Panc1 (cell line): Measurements from ENCODE around the gene TLK1. TPM values are rescaled to one million over a fixed set of nuclear protein-coding genes. Genes with fewer than 3 reads are reported as not detected.

Experiments used
- ATAC-seq: fragments of 200-7000 bp; cut with Tn5 transposase; 2 replicates; pipeline ENCODE4 v1.9.1; 2020; ENCODE audit warnings: mild to moderate bottlenecking, moderate library complexity
- BruUV-seq: library from RNA; stranded (reverse); fragments of 400-500 nt; replicated peaks from 2 replicates; lab custom pipeline; 2021; lab: Mats Ljungman, UMichigan
- CTCF ChIA-PET: fragments of 300-600 bp; sonication (Branson Sonifier 250); formaldehyde crosslinking; loops from one replicate; lab custom pipeline; 2022; ENCODE audit warnings: antibody characterized with exemption; lab: Charles Lee
- POLR2A ChIA-PET: fragments of 300-600 bp; sonication (Branson Sonifier 250); formaldehyde crosslinking; loops from one replicate; lab custom pipeline; 2022; ENCODE audit warnings: antibody characterized with exemption; lab: Charles Lee
- DNase-seq: peaks from one replicate; pipeline ENCODE4 v3.0.0-alpha.2; 2010; ENCODE audit warnings: low read depth, low spot score
- H3K27ac ChIP-seq: 2 replicates; pipeline ENCODE4 v1.5.1; 2011; ENCODE audit warnings: mild to moderate bottlenecking, low read length, inconsistent platforms
- H3K27me3 ChIP-seq: fragments of 200-500 bp; sonication (Bioruptor generic); 2 replicates; pipeline ENCODE4 v1.6.0; 2014; ENCODE audit warnings: low read length, inconsistent platforms; ENCODE audit not compliant: control insufficient read depth, insufficient read depth
- H3K36me3 ChIP-seq: fragments of 200-500 bp; sonication (Bioruptor generic); 2 replicates; pipeline ENCODE4 v1.5.1; 2014; ENCODE audit warnings: inconsistent platforms, mild to moderate bottlenecking, low read length, moderate library complexity; ENCODE audit not compliant: control insufficient read depth, insufficient read depth
- H3K4me1 ChIP-seq: 2 replicates; pipeline ENCODE4 v1.5.1; 2011; ENCODE audit warnings: inconsistent platforms, mild to moderate bottlenecking, low read length, moderate library complexity; ENCODE audit not compliant: control insufficient read depth, insufficient read depth
- H3K4me3 ChIP-seq, 2 experiments: 2 replicates each; pipeline ENCODE4 v1.5.1; 2011 to 2012; ENCODE audit warnings: low read depth in 2 of 2, low read length in 2 of 2, mild to moderate bottlenecking in 2 of 2, inconsistent platforms in 1 of 2, moderate library complexity in 1 of 2
- H3K9me3 ChIP-seq: fragments of 200-500 bp; sonication (Bioruptor generic); 2 replicates; pipeline ENCODE4 v1.5.1; 2014; ENCODE audit warnings: low read depth, mild to moderate bottlenecking, inconsistent platforms, low read length, moderate library complexity; ENCODE audit not compliant: control insufficient read depth, insufficient read depth
- POLR2AphosphoS5 ChIP-seq: IDR thresholded peaks from 2 replicates; pipeline ENCODE4 v1.6.1; 2012; ENCODE audit warnings: mild to moderate bottlenecking, low read depth, low read length, moderate library complexity
- REST ChIP-seq, 2 experiments: IDR thresholded peaks; 2 replicates each; pipeline ENCODE4 v1.6.1; 2011 to 2012; ENCODE audit warnings: low read depth in 2 of 2, control low read depth in 1 of 2, low read length in 1 of 2, mild to moderate bottlenecking in 1 of 2, moderate library complexity in 1 of 2; ENCODE audit not compliant: insufficient read depth in 1 of 2
- SIN3A ChIP-seq: IDR thresholded peaks from 2 replicates; pipeline ENCODE4 v1.6.1; 2012; ENCODE audit warnings: low read depth, mild to moderate bottlenecking, low read length, moderate library complexity, borderline replicate concordance; ENCODE audit not compliant: insufficient read depth
- TCF7L2 ChIP-seq: IDR thresholded peaks from 2 replicates; pipeline ENCODE4 v1.6.1; 2011; ENCODE audit warnings: mild to moderate bottlenecking, low read depth, low read length, inconsistent platforms
- in situ Hi-C: cut with HindIII; loops from 2 replicates; pipeline ENCODE4 v1.10.0; 2016; ENCODE audit warnings: low sequenced_read_pairs, low pct_unique_long_range_greater_than_20kb
- intact Hi-C: fragments of 100-400 bp; cut with micrococcal nuclease; formaldehyde crosslinking; loops from one replicate; pipeline ENCODE4 v1.10.0; 2022; ENCODE audit not compliant: unreplicated experiment
- total RNA-seq: library from RNA; stranded (reverse); gene quantifications from one replicate; pipeline ENCODE4 v1.2.1, GENCODE V29; 2021; ENCODE audit not compliant: unreplicated experiment
- TF ChIP-seq, protein P1 (sequence below): fragments of 450-650 bp; IDR thresholded peaks from 2 replicates; pipeline ENCODE4 v1.5.1; 2017; ENCODE audit warnings: mild to moderate bottlenecking

Gene TLK1
- total RNA-seq, 1 experiment from 2014 or later: 92.9 TPM

DNA sequence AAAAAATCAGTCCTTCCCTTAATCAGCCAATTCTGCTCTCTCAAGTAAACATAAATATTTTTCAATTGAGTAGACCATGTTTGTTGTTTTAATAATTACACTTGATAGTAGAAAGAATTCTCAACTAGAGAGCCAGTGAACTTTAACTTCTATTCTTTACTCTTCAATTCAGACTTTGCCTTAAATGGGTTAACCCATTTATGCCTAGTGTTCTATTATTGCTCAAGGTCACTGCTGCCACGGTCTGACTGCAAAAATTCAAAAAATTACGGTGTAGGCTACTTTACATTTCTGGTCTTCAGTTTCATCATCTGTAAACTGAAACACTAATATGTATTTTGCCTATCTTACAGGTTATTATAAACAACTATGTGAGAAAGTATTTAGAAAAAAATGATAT, 103.1 kb downstream of the TLK1 start:
- ATAC-seq (no peak), DNase-seq (no peak)
- no TSS peak for BruUV-seq
- POLR2A ChIA-PET: no interaction called here
- H3K27ac ChIP-seq: no peak overlapping the region
- no peak overlapping the region for H3K4me3 ChIP-seq
- no peak for TF ChIP-seq SIN3A
- TF ChIP-seq REST (IDR thresholded peaks at IDR 0.05; ENCODE audit: insufficient read depth in 1 of 2, low read depth in 2 of 2, low read length in 1 of 2): no peak
- TF ChIP-seq, protein P1, sequence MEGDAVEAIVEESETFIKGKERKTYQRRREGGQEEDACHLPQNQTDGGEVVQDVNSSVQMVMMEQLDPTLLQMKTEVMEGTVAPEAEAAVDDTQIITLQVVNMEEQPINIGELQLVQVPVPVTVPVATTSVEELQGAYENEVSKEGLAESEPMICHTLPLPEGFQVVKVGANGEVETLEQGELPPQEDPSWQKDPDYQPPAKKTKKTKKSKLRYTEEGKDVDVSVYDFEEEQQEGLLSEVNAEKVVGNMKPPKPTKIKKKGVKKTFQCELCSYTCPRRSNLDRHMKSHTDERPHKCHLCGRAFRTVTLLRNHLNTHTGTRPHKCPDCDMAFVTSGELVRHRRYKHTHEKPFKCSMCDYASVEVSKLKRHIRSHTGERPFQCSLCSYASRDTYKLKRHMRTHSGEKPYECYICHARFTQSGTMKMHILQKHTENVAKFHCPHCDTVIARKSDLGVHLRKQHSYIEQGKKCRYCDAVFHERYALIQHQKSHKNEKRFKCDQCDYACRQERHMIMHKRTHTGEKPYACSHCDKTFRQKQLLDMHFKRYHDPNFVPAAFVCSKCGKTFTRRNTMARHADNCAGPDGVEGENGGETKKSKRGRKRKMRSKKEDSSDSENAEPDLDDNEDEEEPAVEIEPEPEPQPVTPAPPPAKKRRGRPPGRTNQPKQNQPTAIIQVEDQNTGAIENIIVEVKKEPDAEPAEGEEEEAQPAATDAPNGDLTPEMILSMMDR: no peak
- no peak for TF ChIP-seq POLR2AphosphoS5
- TF ChIP-seq TCF7L2: no peak
- CTCF ChIA-PET: no interaction called here
- peaks cover 36% of the 10 kb centered on the region for H3K36me3 ChIP-seq
- in situ Hi-C loops: no loop called here
- no peaks in the 10 kb centered on the region for H3K27me3 ChIP-seq
- intact Hi-C loops: no loop called here
- H3K9me3 ChIP-seq: no peaks in the 10 kb centered on the region
- no peaks in the 10 kb centered on the region for H3K4me1 ChIP-seq

DNA sequence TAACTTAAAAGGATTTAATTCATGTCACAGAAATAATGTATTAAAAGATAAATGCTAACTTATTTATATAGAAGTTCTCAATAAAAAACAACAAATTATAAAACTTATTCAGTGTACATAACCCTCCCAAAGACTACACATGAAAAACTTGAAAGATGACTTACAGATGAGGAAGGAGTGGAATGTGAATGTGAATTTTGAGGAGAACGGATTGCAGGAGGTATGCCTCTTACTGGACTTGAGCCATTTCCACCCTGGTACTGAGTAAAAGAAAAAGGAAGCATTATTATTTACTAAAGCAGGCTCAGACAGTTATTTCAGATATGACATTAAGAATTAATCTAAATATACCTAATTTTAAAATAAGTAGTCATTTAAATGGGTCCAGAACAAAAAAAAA, 104.4 kb downstream of the TLK1 start:
- no peak overlapping the region for H3K27ac ChIP-seq

More for the DNA sequence above, 104.4 kb downstream of the TLK1 start:
- no TSS peak for BruUV-seq
- H3K36me3 ChIP-seq: peaks cover 44% of the 10 kb centered on the region
- H3K27me3 ChIP-seq: no peaks in the 10 kb centered on the region
- no peaks in the 10 kb centered on the region for H3K4me1 ChIP-seq
- H3K9me3 ChIP-seq: no peaks in the 10 kb centered on the region
- DNase-seq (no peak), ATAC-seq (no peak)
- no peak for TF ChIP-seq SIN3A
- TF ChIP-seq TCF7L2: no peak
- no peak for TF ChIP-seq POLR2AphosphoS5
- TF ChIP-seq REST (IDR thresholded peaks at IDR 0.05; ENCODE audit: insufficient read depth in 1 of 2, low read depth in 2 of 2, low read length in 1 of 2): no peak
- TF ChIP-seq, protein P1: no peak
- intact Hi-C loops: no loop called here
- POLR2A ChIA-PET: no interaction called here
- CTCF ChIA-PET: no interaction called here
- in situ Hi-C loops: no loop called here
- H3K4me3 ChIP-seq: no peak overlapping the region
